DND-41 (cell line): ENCODE measurements around the gene JOSD2.

Experiments used
- ATAC-seq: fragments of 200-7000 bp; cut with Tn5 transposase; 3 replicates; pipeline ENCODE4 v1.9.1; 2021; ENCODE audit warnings: low read depth; ENCODE audit not compliant: insufficient read depth
- DNase-seq: peaks from one replicate; pipeline ENCODE4 v3.0.0-alpha.2; 2020
- H2AFZ ChIP-seq: 2 replicates; pipeline ENCODE4 v1.6.0; 2012; ENCODE audit warnings: low read depth, low read length
- H3K27ac ChIP-seq: 2 replicates; pipeline ENCODE4 v1.5.1; 2012; ENCODE audit warnings: low read length, inconsistent platforms
- H3K27me3 ChIP-seq: fragments of 200-600 bp; sonication (generic); 2 replicates; pipeline ENCODE4 v1.6.0; 2012; ENCODE audit warnings: low read length, mild to moderate bottlenecking, inconsistent platforms; ENCODE audit not compliant: insufficient read depth, poor library complexity
- H3K36me3 ChIP-seq: 2 replicates; pipeline ENCODE4 v1.5.1; 2012; ENCODE audit warnings: low read length, inconsistent platforms; ENCODE audit not compliant: insufficient read depth
- H3K4me1 ChIP-seq: 2 replicates; pipeline ENCODE4 v1.5.1; 2012; ENCODE audit warnings: mild to moderate bottlenecking, low read length; ENCODE audit not compliant: insufficient read depth
- H3K4me2 ChIP-seq: 2 replicates; pipeline ENCODE4 v1.6.0; 2012; ENCODE audit warnings: mild to moderate bottlenecking, moderate library complexity, low read length, inconsistent platforms; ENCODE audit not compliant: insufficient read depth
- H3K4me3 ChIP-seq, 2 experiments: fragments of 200-600 bp in 1 of 2; shearing (Covaris generic) in 1 of 2; 2 replicates each; pipeline ENCODE4 v1.5.1; 2012 to 2016; ENCODE audit warnings: inconsistent platforms in 2 of 2, low read length in 2 of 2, mild to moderate bottlenecking in 2 of 2, low read depth in 1 of 2, moderate library complexity in 1 of 2
- H3K79me2 ChIP-seq: 2 replicates; pipeline ENCODE4 v1.6.0; 2012; ENCODE audit warnings: low read length, inconsistent platforms; ENCODE audit not compliant: insufficient read depth
- H3K9ac ChIP-seq: 2 replicates; pipeline ENCODE4 v1.6.0; 2012; ENCODE audit warnings: low read depth, mild to moderate bottlenecking, inconsistent platforms, low read length, moderate library complexity
- H3K9me3 ChIP-seq: 2 replicates; pipeline ENCODE4 v1.5.1; 2012; ENCODE audit warnings: low read length, moderate library complexity, mild to moderate bottlenecking, inconsistent platforms; ENCODE audit not compliant: insufficient read depth, severe bottlenecking
- H4K20me1 ChIP-seq: 2 replicates; pipeline ENCODE4 v1.6.0; 2012; ENCODE audit warnings: low read length; ENCODE audit not compliant: insufficient read depth
- CTCF ChIP-seq: IDR thresholded peaks from 2 replicates; pipeline ENCODE4 v1.5.1; 2012; ENCODE audit warnings: borderline replicate concordance, low read length, moderate library complexity, mild to moderate bottlenecking; ENCODE audit not compliant: poor library complexity, severe bottlenecking; ENCODE audit errors: extremely low read depth
- EZH2 ChIP-seq: IDR thresholded peaks from 3 replicates; pipeline ENCODE4 v1.6.1; 2012; ENCODE audit warnings: borderline replicate concordance, low read depth, mild to moderate bottlenecking, moderate library complexity, low read length, inconsistent platforms; ENCODE audit not compliant: severe bottlenecking

Gene JOSD2

GRCh38 chr19:50501186-50501567, 9.8 kb downstream of the JOSD2 start:
- no peak for ATAC-seq
- no peaks in the 10 kb centered on the region for H3K27me3 ChIP-seq
- no peak overlapping the region for H2AFZ ChIP-seq
- no peak for TF ChIP-seq CTCF
- TF ChIP-seq EZH2, result no peak
- no peak overlapping the region for H3K27ac ChIP-seq
- no peak overlapping the region for H3K9ac ChIP-seq
- H4K20me1 ChIP-seq, result no peaks in the 10 kb centered on the region; the same call in 1 of the 2 replicates
- no peaks in the 10 kb centered on the region for H3K4me1 ChIP-seq
- H3K4me3 ChIP-seq, result no peak overlapping the region
- no peaks in the 10 kb centered on the region for H3K36me3 ChIP-seq
- H3K4me2 ChIP-seq, result no peak overlapping the region
- no peaks in the 10 kb centered on the region for H3K9me3 ChIP-seq
- H3K79me2 ChIP-seq, result no peaks in the 10 kb centered on the region
- DNase-seq, result no peak

- H3K79me2 ChIP-seq, result no peaks in the 10 kb centered on the region
- no peaks in the 10 kb centered on the region for H3K9me3 ChIP-seq
- no peak for DNase-seq
- no peaks in the 10 kb centered on the region for H3K36me3 ChIP-seq
- H4K20me1 ChIP-seq, result no peaks in the 10 kb centered on the region; the same call in 1 of the 2 replicates
- no peak for ATAC-seq
- TF ChIP-seq CTCF (no peak), EZH2 (no peak)
- H3K4me1 ChIP-seq, result no peaks in the 10 kb centered on the region
- no peaks in the 10 kb centered on the region for H3K27me3 ChIP-seq
- H3K4me3 ChIP-seq, result no peak overlapping the region
- no peak overlapping the region for H2AFZ ChIP-seq
- H3K4me2 ChIP-seq, result no peak overlapping the region
- no peak overlapping the region for H3K9ac ChIP-seq
- H3K27ac ChIP-seq, result no peak overlapping the region
Measured at GRCh38 chr19:50500753-50501151, 10.2 kb downstream of the JOSD2 start.

- DNase-seq, result no peak
- H4K20me1 ChIP-seq, result no peaks in the 10 kb centered on the region; the same call in 1 of the 2 replicates
- H3K79me2 ChIP-seq, result no peaks in the 10 kb centered on the region
- H3K27me3 ChIP-seq, result no peaks in the 10 kb centered on the region
- H3K4me1 ChIP-seq, result no peaks in the 10 kb centered on the region
- TF ChIP-seq EZH2, result no peak
- no peak for TF ChIP-seq CTCF
- no peak overlapping the region for H3K9ac ChIP-seq
- H2AFZ ChIP-seq, result no peak overlapping the region
- no peak overlapping the region for H3K4me2 ChIP-seq
- no peaks in the 10 kb centered on the region for H3K36me3 ChIP-seq
- H3K9me3 ChIP-seq, result no peaks in the 10 kb centered on the region
- no peak overlapping the region for H3K4me3 ChIP-seq
- no peak overlapping the region for H3K27ac ChIP-seq
- ATAC-seq, result peak; percentile 33; the same call in 1 of the 3 replicates
Measured at GRCh38 chr19:50500060-50500752, 10.8 kb downstream of the JOSD2 start.
